ENCODE data around the gene HAVCR1.

DNA sequence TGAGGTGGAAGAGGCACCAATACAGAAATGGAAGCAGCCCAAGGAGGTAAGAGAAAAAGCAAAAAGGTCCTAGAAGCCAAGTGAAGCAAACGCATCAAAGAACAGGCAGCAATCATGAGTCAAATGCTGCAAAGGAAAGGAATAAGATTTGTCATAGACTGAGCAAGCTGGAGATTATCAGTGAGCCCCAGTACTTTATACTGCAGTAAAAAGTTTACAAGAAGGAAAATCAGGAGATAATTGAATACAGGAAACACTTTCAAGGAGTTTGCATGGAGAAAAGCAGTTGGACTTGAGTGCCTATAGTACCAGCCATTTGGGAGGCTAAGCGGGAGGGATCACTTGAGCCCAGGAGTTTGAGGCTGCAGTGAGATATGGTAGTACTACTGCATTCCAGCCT lies 7.2 kb upstream of the HAVCR1 start:
- TF ChIP-seq, protein P1, sequence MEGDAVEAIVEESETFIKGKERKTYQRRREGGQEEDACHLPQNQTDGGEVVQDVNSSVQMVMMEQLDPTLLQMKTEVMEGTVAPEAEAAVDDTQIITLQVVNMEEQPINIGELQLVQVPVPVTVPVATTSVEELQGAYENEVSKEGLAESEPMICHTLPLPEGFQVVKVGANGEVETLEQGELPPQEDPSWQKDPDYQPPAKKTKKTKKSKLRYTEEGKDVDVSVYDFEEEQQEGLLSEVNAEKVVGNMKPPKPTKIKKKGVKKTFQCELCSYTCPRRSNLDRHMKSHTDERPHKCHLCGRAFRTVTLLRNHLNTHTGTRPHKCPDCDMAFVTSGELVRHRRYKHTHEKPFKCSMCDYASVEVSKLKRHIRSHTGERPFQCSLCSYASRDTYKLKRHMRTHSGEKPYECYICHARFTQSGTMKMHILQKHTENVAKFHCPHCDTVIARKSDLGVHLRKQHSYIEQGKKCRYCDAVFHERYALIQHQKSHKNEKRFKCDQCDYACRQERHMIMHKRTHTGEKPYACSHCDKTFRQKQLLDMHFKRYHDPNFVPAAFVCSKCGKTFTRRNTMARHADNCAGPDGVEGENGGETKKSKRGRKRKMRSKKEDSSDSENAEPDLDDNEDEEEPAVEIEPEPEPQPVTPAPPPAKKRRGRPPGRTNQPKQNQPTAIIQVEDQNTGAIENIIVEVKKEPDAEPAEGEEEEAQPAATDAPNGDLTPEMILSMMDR (IDR thresholded peaks at IDR 0.05): no peak
- no peak for TF ChIP-seq POLR2AphosphoS5 (IDR thresholded peaks at IDR 0.05)
